ENCODE measurements around the gene SVOPL. TPM values are rescaled to one million over a fixed set of nuclear protein-coding genes. Genes with fewer than 3 reads are reported as not detected.
"Not testable (repeated sequence)": the region's sequence is repeated elsewhere in the genome, so short reads cannot be mapped to it uniquely, and the experiment has no call there.

SVOPL gene
- total RNA-seq, 4 donors from 2014 or later: 0.28 to 1.5 TPM; not detected in 2

- Histone ChIP-seq H3K27ac (no peak overlapping the region), H3K36me3 (no peaks in the 10 kb centered on the region), H3K9me3 (no peaks in the 10 kb centered on the region), H3K4me1 (no peaks in the 10 kb centered on the region), H3K27me3 (no peaks in the 10 kb centered on the region), H3K4me3 (no peak overlapping the region)
- DNase-seq: no peak
- TF ChIP-seq CTCF (IDR thresholded peaks at IDR 0.05) (no peak), POLR2A (IDR thresholded peaks at IDR 0.05) (no peak)
- intact Hi-C loops (cut with DNase I; ENCODE audit: low total_unique reads): no loop called here
Observed at GRCh38 chr7:138735399-138735798, 34.2 kb upstream of the SVOPL start.

- H3K36me3 ChIP-seq; H3K4me3 ChIP-seq; H3K4me1 ChIP-seq; H3K27me3 ChIP-seq; H3K9me3 ChIP-seq; H3K27ac ChIP-seq; DNase-seq; intact Hi-C loops (cut with DNase I; ENCODE audit: low total_unique reads): not testable (repeated sequence)
Observed at GRCh38 chr7:138731733-138732132, 30.6 kb upstream of the SVOPL start.

GRCh38 chr7:138729444-138729843 lies 28.3 kb upstream of the SVOPL start:
- no peak for TF ChIP-seq POLR2A (IDR thresholded peaks at IDR 0.05)
- TF ChIP-seq CTCF (IDR thresholded peaks at IDR 0.05): no peak

GRCh38 chr7:138727336-138728099 lies 26.4 kb upstream of the SVOPL start:
- Histone ChIP-seq H3K4me3 (no peak overlapping the region), H3K9me3 (no peaks in the 10 kb centered on the region), H3K27ac (no peak overlapping the region), H3K27me3 (no peaks in the 10 kb centered on the region), H3K4me1 (no peaks in the 10 kb centered on the region), H3K36me3 (no peaks in the 10 kb centered on the region)
- DNase-seq: no peak
- TF ChIP-seq POLR2A (IDR thresholded peaks at IDR 0.05) (no peak), CTCF (IDR thresholded peaks at IDR 0.05) (no peak)
- intact Hi-C loops (cut with DNase I; ENCODE audit: low total_unique reads): no loop called here

More at GRCh38 chr7:138729444-138729843, 28.3 kb upstream of the SVOPL start:
- Histone ChIP-seq H3K4me1 (no peaks in the 10 kb centered on the region), H3K4me3 (no peak overlapping the region), H3K9me3 (no peaks in the 10 kb centered on the region), H3K36me3 (no peaks in the 10 kb centered on the region), H3K27me3 (no peaks in the 10 kb centered on the region), H3K27ac (no peak overlapping the region)
- no peak for DNase-seq
- intact Hi-C loops (cut with DNase I; ENCODE audit: low total_unique reads): no loop called here

GRCh38 chr7:138726288-138726687 lies 25.1 kb upstream of the SVOPL start:
- H3K27me3 ChIP-seq: no peaks in the 10 kb centered on the region
- H3K4me1 ChIP-seq: no peaks in the 10 kb centered on the region
- H3K9me3 ChIP-seq: no peaks in the 10 kb centered on the region
- TF ChIP-seq POLR2A (IDR thresholded peaks at IDR 0.05) (no peak), CTCF (IDR thresholded peaks at IDR 0.05) (no peak)
- H3K4me3 ChIP-seq: no peak overlapping the region
- no peaks in the 10 kb centered on the region for H3K36me3 ChIP-seq
- H3K27ac ChIP-seq: no peak overlapping the region
- DNase-seq: no peak
- intact Hi-C loops (cut with DNase I; ENCODE audit: low total_unique reads): no loop called here

All from uterus (tissue), 4 donors.